ENCODE measurements around the gene GMPR. TPM values are rescaled to one million over a fixed set of nuclear protein-coding genes. Genes with fewer than 3 reads are reported as not detected.

The GMPR gene
- total RNA-seq, 1 donor from 2014 or later = 2.0 TPM

DNA sequence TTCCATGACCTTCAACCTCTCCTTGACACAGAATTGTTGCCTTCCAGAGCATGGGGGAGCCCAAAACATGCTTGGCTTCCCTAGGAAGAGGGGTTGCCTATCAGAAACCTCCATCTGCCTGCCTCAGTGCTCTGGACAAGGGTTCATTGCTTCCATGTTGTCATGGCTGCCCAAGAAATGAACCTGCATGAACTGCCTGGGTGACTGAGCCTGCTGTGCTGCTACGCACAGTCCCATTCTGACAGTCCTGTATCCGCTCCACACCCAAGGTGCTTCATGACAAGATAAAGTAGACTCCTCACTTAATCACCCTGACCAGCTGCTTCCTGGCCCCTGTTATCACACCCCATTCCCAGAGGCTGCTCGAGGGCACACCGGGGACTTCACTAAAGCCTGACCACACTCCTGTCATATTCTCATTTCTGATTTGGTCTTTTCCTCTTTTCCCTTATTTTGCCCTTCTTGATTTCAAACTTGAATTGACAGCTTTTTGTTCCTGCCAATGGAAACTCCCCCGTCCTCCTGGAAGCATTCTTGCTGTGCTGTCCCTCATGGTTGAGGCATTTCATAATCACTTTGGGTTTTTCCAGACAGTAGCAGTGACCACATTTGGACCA lies 31.9 kb downstream of the GMPR start:
- no peaks in the 10 kb centered on the region for H3K27me3 ChIP-seq
- TF ChIP-seq, protein P1, sequence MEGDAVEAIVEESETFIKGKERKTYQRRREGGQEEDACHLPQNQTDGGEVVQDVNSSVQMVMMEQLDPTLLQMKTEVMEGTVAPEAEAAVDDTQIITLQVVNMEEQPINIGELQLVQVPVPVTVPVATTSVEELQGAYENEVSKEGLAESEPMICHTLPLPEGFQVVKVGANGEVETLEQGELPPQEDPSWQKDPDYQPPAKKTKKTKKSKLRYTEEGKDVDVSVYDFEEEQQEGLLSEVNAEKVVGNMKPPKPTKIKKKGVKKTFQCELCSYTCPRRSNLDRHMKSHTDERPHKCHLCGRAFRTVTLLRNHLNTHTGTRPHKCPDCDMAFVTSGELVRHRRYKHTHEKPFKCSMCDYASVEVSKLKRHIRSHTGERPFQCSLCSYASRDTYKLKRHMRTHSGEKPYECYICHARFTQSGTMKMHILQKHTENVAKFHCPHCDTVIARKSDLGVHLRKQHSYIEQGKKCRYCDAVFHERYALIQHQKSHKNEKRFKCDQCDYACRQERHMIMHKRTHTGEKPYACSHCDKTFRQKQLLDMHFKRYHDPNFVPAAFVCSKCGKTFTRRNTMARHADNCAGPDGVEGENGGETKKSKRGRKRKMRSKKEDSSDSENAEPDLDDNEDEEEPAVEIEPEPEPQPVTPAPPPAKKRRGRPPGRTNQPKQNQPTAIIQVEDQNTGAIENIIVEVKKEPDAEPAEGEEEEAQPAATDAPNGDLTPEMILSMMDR (IDR thresholded peaks at IDR 0.05) = no peak
- TF ChIP-seq POLR2A (IDR thresholded peaks at IDR 0.05) (no peak), POLR2AphosphoS5 (IDR thresholded peaks at IDR 0.05; ENCODE audit: insufficient read depth in 1 of 2, low read depth in 1 of 2) (no peak)

DNA sequence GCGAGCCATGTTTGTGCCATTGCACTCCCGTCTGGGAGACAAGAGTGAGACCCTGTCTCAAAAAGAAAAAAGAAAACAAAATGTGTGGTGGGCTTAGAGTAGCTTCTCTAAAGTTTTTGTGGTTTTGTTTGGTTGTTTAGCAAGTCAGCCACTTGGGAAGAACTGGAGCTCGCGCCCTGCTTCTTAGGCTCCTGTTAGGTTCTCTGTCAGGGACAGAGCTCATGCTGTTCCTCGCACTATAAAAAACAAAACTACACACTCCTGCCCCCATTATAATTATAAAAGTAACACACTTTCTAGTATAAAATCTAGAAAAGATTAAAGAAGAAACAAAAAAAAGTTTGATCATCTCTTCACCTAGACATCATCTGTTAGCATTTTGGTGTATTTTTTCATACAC lies 33.0 kb downstream of the GMPR start:
- no peaks in the 10 kb centered on the region for H3K4me1 ChIP-seq
- TF ChIP-seq POLR2A (IDR thresholded peaks at IDR 0.05) (no peak), POLR2AphosphoS5 (IDR thresholded peaks at IDR 0.05; ENCODE audit: insufficient read depth in 1 of 2, low read depth in 1 of 2) (no peak)
- TF ChIP-seq, protein P1 (IDR thresholded peaks at IDR 0.05) = no peak
- H3K36me3 ChIP-seq = no peaks in the 10 kb centered on the region
- intact Hi-C loops (cut with DNase I) = no loop called here
- DNase-seq (ENCODE audit: extremely low spot score in 2 of 2) = no peak
- no peak overlapping the region for H3K4me3 ChIP-seq
- H3K9me3 ChIP-seq = no peaks in the 10 kb centered on the region
- H3K27me3 ChIP-seq = no peaks in the 10 kb centered on the region
- no peak overlapping the region for H3K27ac ChIP-seq

More for the DNA sequence above, 31.9 kb downstream of the GMPR start:
- DNase-seq (ENCODE audit: extremely low spot score in 2 of 2) = no peak
- no peaks in the 10 kb centered on the region for H3K36me3 ChIP-seq
- H3K9me3 ChIP-seq = no peaks in the 10 kb centered on the region
- no peaks in the 10 kb centered on the region for H3K4me1 ChIP-seq
- H3K27ac ChIP-seq = no peak overlapping the region
- H3K4me3 ChIP-seq = no peak overlapping the region
- intact Hi-C loops (cut with DNase I) = no loop called here

DNA sequence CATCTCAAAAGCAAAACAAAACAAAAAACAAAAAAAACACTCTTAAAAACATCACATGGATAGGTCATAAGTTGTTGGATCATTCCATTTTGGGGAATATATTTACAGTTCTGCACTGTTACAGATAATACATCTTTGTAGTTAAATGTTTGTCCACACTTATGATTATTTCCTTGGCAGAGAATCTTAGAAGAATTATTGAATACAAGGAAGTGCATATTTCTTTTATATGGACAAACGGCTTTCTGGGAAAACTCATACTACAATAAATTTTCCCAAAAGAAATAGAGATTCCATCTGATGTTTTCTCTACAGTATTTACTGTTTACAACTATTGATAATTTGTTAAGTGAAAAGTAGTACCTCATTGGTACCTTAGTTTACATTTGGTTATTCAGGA lies 33.8 kb downstream of the GMPR start:
- TF ChIP-seq POLR2AphosphoS5 (IDR thresholded peaks at IDR 0.05; ENCODE audit: insufficient read depth in 1 of 2, low read depth in 1 of 2) (no peak), POLR2A (IDR thresholded peaks at IDR 0.05) (no peak)
- TF ChIP-seq, protein P1 (IDR thresholded peaks at IDR 0.05) = no peak

DNA sequence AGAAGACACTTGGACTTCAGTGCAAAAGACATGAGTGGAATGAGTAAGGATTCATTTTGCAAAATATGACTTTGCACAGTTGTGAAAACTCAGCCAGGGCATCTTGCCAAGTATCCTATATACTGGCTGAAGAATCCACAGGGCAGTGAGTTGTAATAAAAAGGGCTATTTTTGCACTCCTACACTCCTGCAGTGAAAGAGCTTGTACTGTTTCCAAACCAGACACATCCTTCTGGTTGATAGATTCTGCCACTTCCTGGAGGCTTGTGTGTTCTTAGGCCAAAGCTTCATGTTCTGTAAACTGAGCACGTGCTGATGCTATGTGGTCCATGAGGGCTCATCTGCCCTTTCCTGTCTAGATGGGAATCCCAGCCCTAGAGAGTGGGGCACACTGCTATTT lies 34.9 kb downstream of the GMPR start:
- no peaks in the 10 kb centered on the region for H3K27me3 ChIP-seq
- peaks cover 12% of the 10 kb centered on the region for H3K4me1 ChIP-seq
- no peak overlapping the region for H3K27ac ChIP-seq
- H3K4me3 ChIP-seq = no peak overlapping the region
- H3K36me3 ChIP-seq = no peaks in the 10 kb centered on the region
- intact Hi-C loops (cut with DNase I) = no loop called here
- TF ChIP-seq POLR2AphosphoS5 (IDR thresholded peaks at IDR 0.05; ENCODE audit: insufficient read depth in 1 of 2, low read depth in 1 of 2) = no peak
- TF ChIP-seq, protein P1 (IDR thresholded peaks at IDR 0.05) = no peak
- no peak for TF ChIP-seq POLR2A (IDR thresholded peaks at IDR 0.05)
- DNase-seq (ENCODE audit: extremely low spot score in 2 of 2) = no peak
- H3K9me3 ChIP-seq = no peaks in the 10 kb centered on the region

More for the DNA sequence above, 33.8 kb downstream of the GMPR start:
- intact Hi-C loops (cut with DNase I) = no loop called here
- Histone ChIP-seq H3K27ac (no peak overlapping the region), H3K27me3 (no peaks in the 10 kb centered on the region), H3K9me3 (no peaks in the 10 kb centered on the region), H3K36me3 (no peaks in the 10 kb centered on the region), H3K4me3 (no peak overlapping the region), H3K4me1 (peaks cover 4% of the 10 kb centered on the region)
- DNase-seq (ENCODE audit: extremely low spot score in 2 of 2) = no peak

DNA sequence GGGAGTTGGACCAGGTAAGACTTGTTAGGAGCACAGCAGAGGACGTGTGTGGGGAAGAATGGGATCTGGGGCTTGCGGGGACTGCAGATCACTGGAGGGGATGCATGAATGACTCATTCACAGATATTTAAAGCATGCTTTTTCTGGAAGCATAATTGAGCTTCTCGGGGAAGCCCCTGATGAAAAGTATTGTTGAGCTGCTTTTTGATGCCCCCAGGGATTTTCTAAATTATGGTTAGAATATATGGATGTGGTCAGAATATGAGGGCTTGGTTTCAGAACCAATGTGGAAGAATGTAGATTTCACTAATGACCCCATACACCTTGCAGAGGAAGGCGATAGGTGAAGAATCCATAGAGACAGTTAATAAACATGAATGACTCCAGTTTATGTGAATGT lies 36.1 kb downstream of the GMPR start:
- Histone ChIP-seq H3K27me3 (no peaks in the 10 kb centered on the region), H3K4me3 (no peak overlapping the region), H3K27ac (no peak overlapping the region), H3K36me3 (no peaks in the 10 kb centered on the region), H3K4me1 (peaks cover 12% of the 10 kb centered on the region), H3K9me3 (no peaks in the 10 kb centered on the region)
- intact Hi-C loops (cut with DNase I) = no loop called here
- no peak for TF ChIP-seq POLR2A (IDR thresholded peaks at IDR 0.05)
- no peak for TF ChIP-seq POLR2AphosphoS5 (IDR thresholded peaks at IDR 0.05; ENCODE audit: insufficient read depth in 1 of 2, low read depth in 1 of 2)
- TF ChIP-seq, protein P1 (IDR thresholded peaks at IDR 0.05) = no peak
- DNase-seq (ENCODE audit: extremely low spot score in 2 of 2) = no peak
